Neuronal stem cell (in vitro differentiated cells): Measurements from ENCODE around the gene RAB3A.

Experiments
- DNase-seq: peaks from one replicate; pipeline ENCODE4 v3.0.0-alpha.2; 2013; ENCODE audit warnings: low spot score
- H2AFZ ChIP-seq: one replicate; pipeline ENCODE4 v1.6.1; 2013; ENCODE audit warnings: mild to moderate bottlenecking, low read length, inconsistent platforms
- H2AK5ac ChIP-seq: 2 replicates; pipeline ENCODE4 v1.6.1; 2013; ENCODE audit warnings: low read depth, mild to moderate bottlenecking, inconsistent platforms, low read length, moderate library complexity, mixed read lengths
- H2BK120ac ChIP-seq: 2 replicates; pipeline ENCODE4 v1.6.1; 2013; ENCODE audit warnings: low read depth, mild to moderate bottlenecking, inconsistent platforms, low read length, moderate library complexity, mixed read lengths
- H2BK12ac ChIP-seq: one replicate; pipeline ENCODE4 v1.6.1; 2013; ENCODE audit warnings: low read length, inconsistent platforms
- H2BK15ac ChIP-seq: 2 replicates; pipeline ENCODE4 v1.6.1; 2013; ENCODE audit warnings: mild to moderate bottlenecking, low read length, inconsistent platforms, mixed read lengths
- H2BK5ac ChIP-seq: one replicate; pipeline ENCODE4 v1.6.1; 2013; ENCODE audit warnings: inconsistent platforms, mild to moderate bottlenecking, low read length, moderate library complexity
- H3K14ac ChIP-seq: one replicate; pipeline ENCODE4 v1.6.1; 2013; ENCODE audit warnings: low read length, inconsistent platforms
- H3K18ac ChIP-seq: 2 replicates; pipeline ENCODE4 v1.6.1; 2013; ENCODE audit warnings: low read length, inconsistent platforms
- H3K23ac ChIP-seq: 2 replicates; pipeline ENCODE4 v1.6.1; 2013; ENCODE audit warnings: low read depth, mild to moderate bottlenecking, mixed read lengths, low read length, inconsistent platforms; ENCODE audit not compliant: poor library complexity
- H3K27ac ChIP-seq: replicated peaks from 3 replicates; pipeline ENCODE4 v1.5.1; 2013; ENCODE audit warnings: low read length, inconsistent platforms
- H3K27me3 ChIP-seq, 3 experiments: 2 replicates each; pipeline ENCODE4 v1.6.1; 2013; ENCODE audit warnings: low read length in 3 of 3, mild to moderate bottlenecking in 2 of 3, inconsistent platforms in 1 of 3, low read depth in 1 of 3, mixed read lengths in 1 of 3, moderate library complexity in 1 of 3; ENCODE audit not compliant: control insufficient read depth in 3 of 3, insufficient read depth in 3 of 3
- H3K36me3 ChIP-seq, 2 donors: replicated peaks in 1 of 2; 2 replicates each; pipeline ENCODE4 v1.6.1; 2013; ENCODE audit warnings: low read length in 2 of 2; ENCODE audit not compliant: control insufficient read depth in 2 of 2, insufficient read depth in 2 of 2
- H3K4ac ChIP-seq: 2 replicates; pipeline ENCODE4 v1.6.1; 2013; ENCODE audit warnings: inconsistent platforms, mild to moderate bottlenecking, low read length, moderate library complexity
- H3K4me1 ChIP-seq, 2 donors: 1 replicate in 1 of 2; 2 replicates in 1 of 2; pipeline ENCODE4 v1.6.1; 2013; ENCODE audit warnings: low read length in 2 of 2, low read depth in 1 of 2; ENCODE audit not compliant: control insufficient read depth in 2 of 2, insufficient read depth in 1 of 2
- H3K4me2 ChIP-seq: one replicate; pipeline ENCODE4 v1.6.1; 2013; ENCODE audit warnings: mild to moderate bottlenecking, low read length, inconsistent platforms; ENCODE audit not compliant: insufficient read depth, poor library complexity, severe bottlenecking
- H3K4me3 ChIP-seq, 2 donors: 2 replicates each; pipeline ENCODE4 v1.5.1; 2013; ENCODE audit warnings: low read length in 2 of 2, mild to moderate bottlenecking in 2 of 2, inconsistent platforms in 1 of 2, moderate library complexity in 1 of 2
- H3K79me1 ChIP-seq: one replicate; pipeline ENCODE4 v1.6.1; 2013; ENCODE audit warnings: low read depth, mild to moderate bottlenecking, inconsistent platforms, low read length, moderate library complexity
- H3K9ac ChIP-seq: one replicate; pipeline ENCODE4 v1.6.1; 2013; ENCODE audit warnings: mild to moderate bottlenecking, low read depth, low read length, inconsistent platforms; ENCODE audit not compliant: poor library complexity
- H3K9me3 ChIP-seq, 2 donors: replicated peaks in 1 of 2; 2 replicates each; pipeline versions ENCODE3 to v1.6.1; 2013; ENCODE audit warnings: low read length in 2 of 2, mild to moderate bottlenecking in 2 of 2, inconsistent platforms in 1 of 2, low read depth in 1 of 2, mixed read lengths in 1 of 2, moderate library complexity in 1 of 2; ENCODE audit not compliant: control insufficient read depth in 2 of 2, insufficient read depth in 1 of 2
- H4K8ac ChIP-seq: one replicate; pipeline ENCODE4 v1.6.1; 2013; ENCODE audit warnings: low read depth, mild to moderate bottlenecking, inconsistent platforms, low read length, moderate library complexity
- H4K91ac ChIP-seq: one replicate; pipeline ENCODE4 v1.6.1; 2013; ENCODE audit warnings: low read length, low read depth, mild to moderate bottlenecking, inconsistent platforms; ENCODE audit not compliant: poor library complexity
- WGBS, 2 donors: extraction: QIAGEN DNeasy Blood & Tissue Kit; methylation state at CpG; one replicate each; pipeline ENCODE4 v1.1.7; 2013; ENCODE audit warnings: missing lambda C conversion rate in 2 of 2, mixed read lengths in 1 of 2; ENCODE audit not compliant: insufficient read length in 2 of 2, insufficient replicate concordance in 1 of 2; ENCODE audit errors: extremely low coverage in 2 of 2; 5-methylcytosine and 5-hydroxymethylcytosine counted together

Gene RAB3A

GRCh38 chr19:18225702-18226468, 22.0 kb upstream of the RAB3A start, which contains the start of gene PDE4C:
PDE4C (minus strand) TSS chr19:18226438; CDS start chr19:18226415, 23 bp downstream.
- DNase-seq: no peak
- no CpG with 5 or more reads among the region's 51 CpGs for WGBS, 2 donors

DNA sequence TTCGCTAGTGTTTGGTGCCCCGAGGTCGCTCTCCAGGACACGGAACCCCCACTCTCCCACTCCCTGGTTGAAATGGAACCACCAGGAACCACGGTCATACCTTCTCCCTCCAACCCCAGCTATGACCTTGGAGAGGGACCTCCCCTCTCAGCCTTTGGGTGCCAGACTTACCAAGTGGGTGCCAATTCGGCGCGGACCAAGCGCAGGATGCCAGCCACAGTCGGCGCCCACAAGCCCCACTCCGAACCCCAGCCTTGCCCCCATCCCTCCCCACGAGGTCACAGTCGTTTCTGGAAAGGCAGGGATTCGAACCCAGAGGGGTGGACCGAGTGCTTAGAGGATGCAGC, 21.5 kb upstream of the RAB3A start:
- H3K27ac ChIP-seq: no peak overlapping the region
- H3K79me1 ChIP-seq: peaks cover 2% of the 10 kb centered on the region
- peaks cover 12 to 36% (median 34%) of the 10 kb centered on the region in 3 experiments for H3K27me3 ChIP-seq
- no peak for DNase-seq
- no peak overlapping the region for H3K4ac ChIP-seq
- peak overlapping the region; percentile 3 for H2BK15ac ChIP-seq
- peak overlapping the region; percentile 3 for H3K18ac ChIP-seq
- H3K9ac ChIP-seq: peak overlapping the region; percentile 70
- no peak overlapping the region for H2BK12ac ChIP-seq
- WGBS, 2 donors: no CpG with 5 or more reads among the region's 16 CpGs
- H3K36me3 ChIP-seq: no peaks in the 10 kb centered on the region
- no peak overlapping the region for H3K4me2 ChIP-seq
- peak overlapping the region; percentile 94 for H2AFZ ChIP-seq
- no peak overlapping the region for H3K4me3 ChIP-seq
- H3K14ac ChIP-seq: no peak overlapping the region
- H3K9me3 ChIP-seq: peaks cover 0 to 5% of the 10 kb centered on the region in 2 donors
- H2BK120ac ChIP-seq: no peak overlapping the region
- no peak overlapping the region for H2AK5ac ChIP-seq
- H3K4me1 ChIP-seq: peaks cover 4 to 14% of the 10 kb centered on the region in 2 donors
- H3K23ac ChIP-seq: peak overlapping the region; percentile 40
- H4K8ac ChIP-seq: no peak overlapping the region
- no peak overlapping the region for H4K91ac ChIP-seq
- no peak overlapping the region for H2BK5ac ChIP-seq

More at GRCh38 chr19:18225702-18226468, 22.0 kb upstream of the RAB3A start, which contains the start of gene PDE4C:
- Histone ChIP-seq H2BK5ac (no peak within 1 kb of the TSS), H3K4ac (no peak within 1 kb of the TSS), H3K36me3 (no peaks in the 10 kb centered on the region), H2AFZ (peak within 1 kb of the TSS; percentile 94), H3K4me2 (no peak within 1 kb of the TSS), H3K27ac (no peak within 1 kb of the TSS), H3K4me1 (peaks cover 4 to 14% of the 10 kb centered on the region in 2 donors), H3K9me3 (peaks cover 0 to 5% of the 10 kb centered on the region in 2 donors), H3K79me1 (peaks cover 2% of the 10 kb centered on the region), H4K91ac (no peak within 1 kb of the TSS), H2BK15ac (peak within 1 kb of the TSS; percentile 39), H3K14ac (no peak within 1 kb of the TSS), H3K18ac (peak within 1 kb of the TSS; percentile 70), H4K8ac (no peak within 1 kb of the TSS), H3K4me3 (no peak within 1 kb of the TSS), H3K23ac (peak within 1 kb of the TSS; percentile 40), H3K9ac (peak within 1 kb of the TSS; percentile 70), H2AK5ac (peak within 1 kb of the TSS; percentile 6), H2BK120ac (no peak within 1 kb of the TSS), H3K27me3 (peaks cover 12 to 35% (median 35%) of the 10 kb centered on the region in 3 experiments), H2BK12ac (peak within 1 kb of the TSS; percentile 25)

DNA sequence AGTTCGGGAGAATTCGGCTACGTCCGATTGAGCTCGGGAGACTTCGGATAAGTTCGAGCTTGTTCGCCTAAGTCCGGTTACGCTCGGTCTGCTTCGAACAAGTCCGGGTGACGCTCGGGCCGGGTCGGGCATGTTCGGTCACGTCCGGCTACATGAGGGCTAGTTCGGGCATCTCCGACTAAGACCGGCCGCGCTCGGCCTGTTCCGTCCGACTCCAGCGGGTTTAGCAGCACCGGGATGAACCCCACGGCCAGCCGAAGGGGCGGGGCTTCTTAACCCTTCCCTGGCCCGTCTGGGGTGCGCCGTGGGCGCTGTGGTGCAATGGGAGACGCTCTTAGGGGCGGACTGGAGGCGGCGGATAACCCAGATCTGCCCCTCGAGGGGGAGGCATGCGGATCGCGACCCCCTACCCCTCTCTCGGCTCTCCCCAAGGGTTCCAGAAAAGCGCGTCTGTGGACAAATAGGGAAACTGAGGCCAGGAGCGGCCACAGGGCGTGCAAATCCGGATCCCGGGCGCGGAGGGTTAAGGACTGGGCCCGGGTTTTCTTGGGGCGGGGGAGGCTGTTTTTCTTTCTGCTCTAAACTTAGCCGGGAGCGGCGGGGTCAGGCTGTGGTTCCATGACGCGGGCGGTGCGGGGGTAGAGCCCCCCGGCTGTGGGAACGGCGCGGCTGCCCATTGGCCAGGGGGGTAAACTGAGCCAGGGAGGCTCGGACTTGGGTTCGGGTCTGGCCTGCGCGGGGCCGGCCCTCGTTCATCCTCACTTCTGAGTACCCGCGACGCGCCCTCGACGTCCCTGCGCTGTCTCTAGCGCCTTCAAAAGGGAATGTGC, 20.9 kb upstream of the RAB3A start:
- no peaks in the 10 kb centered on the region for H3K79me1 ChIP-seq
- peak overlapping the region; percentile 67 for H3K9ac ChIP-seq
- H3K4me3 ChIP-seq: peak overlapping the region; percentile 60 to 85
- no peak overlapping the region for H3K14ac ChIP-seq
- peaks cover 4 to 14% of the 10 kb centered on the region in 2 donors for H3K4me1 ChIP-seq
- H3K23ac ChIP-seq: peak overlapping the region; percentile 90
- no peak overlapping the region for H4K91ac ChIP-seq
- DNase-seq: peak; percentile 98
- peaks cover 12 to 39% (median 39%) of the 10 kb centered on the region in 3 experiments for H3K27me3 ChIP-seq
- H2BK5ac ChIP-seq: no peak overlapping the region
- peak overlapping the region; percentile 88 for H3K18ac ChIP-seq
- no peak overlapping the region for H4K8ac ChIP-seq
- peak overlapping the region; percentile 3 for H2BK15ac ChIP-seq
- no peaks in the 10 kb centered on the region for H3K36me3 ChIP-seq
- H2BK120ac ChIP-seq: peak overlapping the region; percentile 57
- peak overlapping the region; percentile 86 for H3K4me2 ChIP-seq
- H3K27ac ChIP-seq: no peak overlapping the region
- H2AFZ ChIP-seq: peak overlapping the region; percentile 94
- H2BK12ac ChIP-seq: peak overlapping the region; percentile 31
- peak overlapping the region; percentile 66 for H2AK5ac ChIP-seq
- peaks cover 0 to 5% of the 10 kb centered on the region in 2 donors for H3K9me3 ChIP-seq
- no peak overlapping the region for H3K4ac ChIP-seq
- WGBS, 2 donors: no CpG with 5 or more reads among the region's 81 CpGs
